ENCODE results near the gene TPD52L1. TPM values are rescaled to one million over a fixed set of nuclear protein-coding genes. Genes with fewer than 3 reads are reported as not detected.
"Not testable (repeated sequence)": the region's sequence is repeated elsewhere in the genome, so short reads cannot be mapped to it uniquely, and the experiment has no call there.

The TPD52L1 gene
- total RNA-seq, 1 experiment from 2014 or later = 29.2 TPM

GRCh38 chr6:125125856-125126255 lies 27.7 kb upstream of the TPD52L1 start:
- H3K9me3 ChIP-seq, H3K27me3 ChIP-seq, H3K4me3 ChIP-seq, DNase-seq, H3K36me3 ChIP-seq: not testable (repeated sequence)

GRCh38 chr6:125129354-125129753 lies 24.2 kb upstream of the TPD52L1 start:
- Histone ChIP-seq H3K27me3 (no peaks in the 10 kb centered on the region), H3K4me3 (no peak overlapping the region), H3K9me3 (no peaks in the 10 kb centered on the region), H3K36me3 (no peaks in the 10 kb centered on the region)
- no peak for DNase-seq

GRCh38 chr6:125132058-125132457 lies 21.5 kb upstream of the TPD52L1 start:
- Histone ChIP-seq H3K36me3 (no peaks in the 10 kb centered on the region), H3K4me3 (no peak overlapping the region), H3K27me3 (no peaks in the 10 kb centered on the region), H3K9me3 (no peaks in the 10 kb centered on the region)
- DNase-seq = no peak

GRCh38 chr6:125136378-125136777 lies 17.2 kb upstream of the TPD52L1 start:
- no peaks in the 10 kb centered on the region for H3K36me3 ChIP-seq
- no peak for DNase-seq
- no peaks in the 10 kb centered on the region for H3K9me3 ChIP-seq
- no peaks in the 10 kb centered on the region for H3K27me3 ChIP-seq
- H3K4me3 ChIP-seq = no peak overlapping the region

GRCh38 chr6:125138083-125138482 lies 15.5 kb upstream of the TPD52L1 start:
- Histone ChIP-seq H3K27me3 (no peaks in the 10 kb centered on the region), H3K4me3 (no peak overlapping the region), H3K36me3 (no peaks in the 10 kb centered on the region), H3K9me3 (no peaks in the 10 kb centered on the region)
- DNase-seq = no peak

- no peak for DNase-seq
- H3K27me3 ChIP-seq = no peaks in the 10 kb centered on the region
- H3K4me3 ChIP-seq = no peak overlapping the region
- H3K36me3 ChIP-seq = no peaks in the 10 kb centered on the region
- H3K9me3 ChIP-seq = no peaks in the 10 kb centered on the region
Measured at GRCh38 chr6:125140808-125141207, 12.8 kb upstream of the TPD52L1 start.

GRCh38 chr6:125142618-125143017 lies 11.0 kb upstream of the TPD52L1 start:
- Histone ChIP-seq H3K4me3 (no peak overlapping the region), H3K36me3 (no peaks in the 10 kb centered on the region), H3K9me3 (no peaks in the 10 kb centered on the region), H3K27me3 (no peaks in the 10 kb centered on the region)
- DNase-seq = no peak

GRCh38 chr6:125144822-125145221 lies 8.8 kb upstream of the TPD52L1 start:
- H3K27me3 ChIP-seq = no peaks in the 10 kb centered on the region
- H3K36me3 ChIP-seq = no peaks in the 10 kb centered on the region
- no peak for DNase-seq
- no peak overlapping the region for H3K4me3 ChIP-seq
- H3K9me3 ChIP-seq = no peaks in the 10 kb centered on the region

GRCh38 chr6:125149256-125150144 lies 4.1 kb upstream of the TPD52L1 start:
- Histone ChIP-seq H3K27me3 (no peaks in the 10 kb centered on the region), H3K4me3 (no peak overlapping the region), H3K36me3 (no peaks in the 10 kb centered on the region), H3K9me3 (no peaks in the 10 kb centered on the region)
- DNase-seq = no peak

GRCh38 chr6:125151700-125152099 lies 1.9 kb upstream of the TPD52L1 start:
- Histone ChIP-seq H3K4me3 (no peak overlapping the region), H3K9me3 (no peaks in the 10 kb centered on the region), H3K27me3 (no peaks in the 10 kb centered on the region), H3K36me3 (no peaks in the 10 kb centered on the region)
- DNase-seq = no peak

GRCh38 chr6:125154118-125154760 lies 666 bp downstream of the TPD52L1 start:
- Histone ChIP-seq H3K9me3 (no peaks in the 10 kb centered on the region), H3K36me3 (no peaks in the 10 kb centered on the region), H3K27me3 (no peaks in the 10 kb centered on the region), H3K4me3 (peak overlapping the region; percentile 47)
- DNase-seq = no peak

GRCh38 chr6:125154761-125155135 lies 1.2 kb downstream of the TPD52L1 start:
- DNase-seq = no peak
- H3K36me3 ChIP-seq = no peaks in the 10 kb centered on the region
- H3K27me3 ChIP-seq = no peaks in the 10 kb centered on the region
- 0 out of 2 replicates have a peak, but pooled peaks cover under 1% of the 10 kb centered on the region for H3K9me3 ChIP-seq
- H3K4me3 ChIP-seq = no peak overlapping the region

- no peak for DNase-seq
Measured at GRCh38 chr6:125155344-125155743, 1.8 kb downstream of the TPD52L1 start.

GRCh38 chr6:125156496-125156895 lies 2.9 kb downstream of the TPD52L1 start:
- H3K4me3 ChIP-seq = no peak overlapping the region
- H3K27me3 ChIP-seq = no peaks in the 10 kb centered on the region
- H3K9me3 ChIP-seq = 0 out of 2 replicates have a peak, but pooled peaks cover 2% of the 10 kb centered on the region

More at GRCh38 chr6:125155344-125155743, 1.8 kb downstream of the TPD52L1 start:
- no peaks in the 10 kb centered on the region for H3K36me3 ChIP-seq
- no peak overlapping the region for H3K4me3 ChIP-seq
- H3K27me3 ChIP-seq = no peaks in the 10 kb centered on the region
- 0 out of 2 replicates have a peak, but pooled peaks cover 2% of the 10 kb centered on the region for H3K9me3 ChIP-seq

GRCh38 chr6:125157280-125157679 lies 3.7 kb downstream of the TPD52L1 start:
- H3K36me3 ChIP-seq = no peaks in the 10 kb centered on the region
- H3K4me3 ChIP-seq = no peak overlapping the region
- DNase-seq = no peak
- no peaks in the 10 kb centered on the region for H3K27me3 ChIP-seq
- 0 out of 2 replicates have a peak, but pooled peaks cover 2% of the 10 kb centered on the region for H3K9me3 ChIP-seq

More at GRCh38 chr6:125156496-125156895, 2.9 kb downstream of the TPD52L1 start:
- no peaks in the 10 kb centered on the region for H3K36me3 ChIP-seq
- DNase-seq = no peak

GRCh38 chr6:125157725-125158124 lies 4.2 kb downstream of the TPD52L1 start:
- H3K9me3 ChIP-seq = 0 out of 2 replicates have a peak, but pooled peaks cover 2% of the 10 kb centered on the region
- no peak overlapping the region for H3K4me3 ChIP-seq
- H3K27me3 ChIP-seq = no peaks in the 10 kb centered on the region
- no peak for DNase-seq
- no peaks in the 10 kb centered on the region for H3K36me3 ChIP-seq

- H3K9me3 ChIP-seq, H3K27me3 ChIP-seq, H3K36me3 ChIP-seq, DNase-seq, H3K4me3 ChIP-seq: not testable (repeated sequence)
Measured at GRCh38 chr6:125163339-125163738, 9.8 kb downstream of the TPD52L1 start.

Measured in MG63 (cell line).